ENCODE data around the gene OTOGL. TPM values are rescaled to one million over a fixed set of nuclear protein-coding genes. Genes with fewer than 3 reads are reported as not detected.

The OTOGL gene
- total RNA-seq, 1 experiment from 2014 or later = not detected

- no peak overlapping the region for H2AFZ ChIP-seq
- no peak overlapping the region for H3K4me2 ChIP-seq
- H3K36me3 ChIP-seq (ENCODE audit: low read depth) = no peaks in the 10 kb centered on the region
- ChIA-PET POLR2A (ENCODE audit: unreplicated experiment) (no interaction called here), CTCF (no interaction called here)
- TF ChIP-seq EZH2 (IDR thresholded peaks at IDR 0.05; ENCODE audit: low read depth) (no peak), CTCF (conservative IDR thresholded peaks at IDR 0.05) (no peak)
- no peaks in the 10 kb centered on the region for H3K4me1 ChIP-seq (replicated peaks; ENCODE audit: insufficient read depth)
- H3K9me2 ChIP-seq (ENCODE audit: insufficient read depth) = no peaks in the 10 kb centered on the region
- no peak overlapping the region for H3K4me3 ChIP-seq
- intact Hi-C loops (cut with micrococcal nuclease; ENCODE audit: unreplicated experiment) = no loop called here
- no peaks in the 10 kb centered on the region for H3K27me3 ChIP-seq (ENCODE audit: insufficient read depth, low read depth)
- BruUV-seq (replicated peaks) = no TSS peak
- H4K20me1 ChIP-seq (ENCODE audit: insufficient read depth) = no peaks in the 10 kb centered on the region
- no peak overlapping the region for H3K27ac ChIP-seq
- no peaks in the 10 kb centered on the region for H3K79me2 ChIP-seq (ENCODE audit: low read depth)
- H3K9me3 ChIP-seq (ENCODE audit: insufficient read depth, low read depth) = no peaks in the 10 kb centered on the region
- H3F3A ChIP-seq (ENCODE audit: insufficient read depth, low read depth) = no peaks in the 10 kb centered on the region
- DNase-seq = no peak
These were observed 130.7 kb downstream of the OTOGL start for GRCh38 chr12:80230068-80230467.

- POLR2A ChIA-PET (ENCODE audit: unreplicated experiment) = no interaction called here
- no peak overlapping the region for H3K27ac ChIP-seq
- no peaks in the 10 kb centered on the region for H3K9me2 ChIP-seq (ENCODE audit: insufficient read depth)
- no peak for DNase-seq
- H3K4me3 ChIP-seq = no peak overlapping the region
- intact Hi-C loops (cut with micrococcal nuclease; ENCODE audit: unreplicated experiment) = no loop called here
- H3K4me1 ChIP-seq (replicated peaks; ENCODE audit: insufficient read depth) = no peaks in the 10 kb centered on the region
- H3K79me2 ChIP-seq (ENCODE audit: low read depth) = no peaks in the 10 kb centered on the region
- H3K27me3 ChIP-seq (ENCODE audit: insufficient read depth, low read depth) = no peaks in the 10 kb centered on the region
- no peaks in the 10 kb centered on the region for H3K36me3 ChIP-seq (ENCODE audit: low read depth)
- H3K4me2 ChIP-seq = no peak overlapping the region
- H4K20me1 ChIP-seq (ENCODE audit: insufficient read depth) = no peaks in the 10 kb centered on the region
- no peaks in the 10 kb centered on the region for H3K9me3 ChIP-seq (ENCODE audit: insufficient read depth, low read depth)
- no peak overlapping the region; the same call in 1 of the 2 replicates for H2AFZ ChIP-seq
- no TSS peak for BruUV-seq (replicated peaks)
- H3F3A ChIP-seq (ENCODE audit: insufficient read depth, low read depth) = no peaks in the 10 kb centered on the region
- CTCF ChIA-PET = no interaction called here
- TF ChIP-seq CTCF (conservative IDR thresholded peaks at IDR 0.05) = no peak
- no peak for TF ChIP-seq EZH2 (IDR thresholded peaks at IDR 0.05; ENCODE audit: low read depth)
These were observed 133.5 kb downstream of the OTOGL start for GRCh38 chr12:80232837-80233236.

- Histone ChIP-seq H3F3A (ENCODE audit: insufficient read depth, low read depth) (no peaks in the 10 kb centered on the region), H3K4me1 (replicated peaks; ENCODE audit: insufficient read depth) (no peaks in the 10 kb centered on the region), H3K27ac (no peak overlapping the region), H3K9me3 (ENCODE audit: insufficient read depth, low read depth) (no peaks in the 10 kb centered on the region), H4K20me1 (ENCODE audit: insufficient read depth) (no peaks in the 10 kb centered on the region), H3K9me2 (ENCODE audit: insufficient read depth) (no peaks in the 10 kb centered on the region), H3K36me3 (ENCODE audit: low read depth) (no peaks in the 10 kb centered on the region), H2AFZ (no peak overlapping the region), H3K79me2 (ENCODE audit: low read depth) (no peaks in the 10 kb centered on the region), H3K4me3 (no peak overlapping the region), H3K4me2 (no peak overlapping the region), H3K27me3 (ENCODE audit: insufficient read depth, low read depth) (no peaks in the 10 kb centered on the region)
- ChIA-PET POLR2A (ENCODE audit: unreplicated experiment) (interaction anchor here (0.7 kb wide), 1 partner anchor 16 kb away, joined by 3 read pairs; no protein-coding TSS in a partner anchor), CTCF (no interaction called here)
- intact Hi-C loops (cut with micrococcal nuclease; ENCODE audit: unreplicated experiment) = no loop called here
- no peak for DNase-seq
- BruUV-seq (replicated peaks) = no TSS peak
- TF ChIP-seq CTCF (conservative IDR thresholded peaks at IDR 0.05) = no peak
- no peak for TF ChIP-seq EZH2 (IDR thresholded peaks at IDR 0.05; ENCODE audit: low read depth)
These were observed 134.6 kb downstream of the OTOGL start for GRCh38 chr12:80233926-80234325.
